NCI-H2029 treated with DMSO at 0.1 percent for 48 hours (cell line): ENCODE measurements around the gene ADM2.
"Not testable (repeated sequence)": the region's sequence is repeated elsewhere in the genome, so short reads cannot be mapped to it uniquely, and the experiment has no call there.

Experiments
- DNase-seq: peaks from one replicate; lab custom pipeline; 2025; lab: John Stamatoyannopoulos, UW

ADM2 gene

GRCh38 chr22:50525858-50526107 lies 44.4 kb downstream of the ADM2 start:
- DNase-seq = no peak

- DNase-seq = no peak
Measured at GRCh38 chr22:50526108-50526833, 44.9 kb downstream of the ADM2 start.

GRCh38 chr22:50526834-50527801 lies 45.8 kb downstream of the ADM2 start:
- no peak for DNase-seq

GRCh38 chr22:50527921-50528681 lies 46.8 kb downstream of the ADM2 start:
- DNase-seq = no peak

GRCh38 chr22:50528682-50529415 lies 47.5 kb downstream of the ADM2 start:
- no peak for DNase-seq

GRCh38 chr22:50529416-50529896 lies 48.1 kb downstream of the ADM2 start:
- DNase-seq = no peak

- no peak for DNase-seq
Measured at GRCh38 chr22:50529897-50530579, 48.7 kb downstream of the ADM2 start, which contains the start of gene TYMP. TYMP (minus strand) TSS chr22:50530012; CDS start chr22:50529709, 303 bp downstream.

- DNase-seq = no peak
Measured at GRCh38 chr22:50530580-50530876, 49.2 kb downstream of the ADM2 start.

- no peak for DNase-seq
Measured at GRCh38 chr22:50530877-50531545, 49.7 kb downstream of the ADM2 start.

- no peak for DNase-seq
Measured at GRCh38 chr22:50531546-50531961, 50.2 kb downstream of the ADM2 start.

- no peak for DNase-seq
Measured at GRCh38 chr22:50531962-50532674, 50.8 kb downstream of the ADM2 start.

GRCh38 chr22:50532824-50533796 lies 51.8 kb downstream of the ADM2 start:
- DNase-seq = no peak

- not testable (repeated sequence) for DNase-seq
Measured at GRCh38 chr22:50533856-50534711, 52.7 kb downstream of the ADM2 start.

- DNase-seq = no peak
Measured at GRCh38 chr22:50535113-50535512, 53.8 kb downstream of the ADM2 start.
